Measurements from ENCODE around the gene LRCH3.

LRCH3 gene

DNA sequence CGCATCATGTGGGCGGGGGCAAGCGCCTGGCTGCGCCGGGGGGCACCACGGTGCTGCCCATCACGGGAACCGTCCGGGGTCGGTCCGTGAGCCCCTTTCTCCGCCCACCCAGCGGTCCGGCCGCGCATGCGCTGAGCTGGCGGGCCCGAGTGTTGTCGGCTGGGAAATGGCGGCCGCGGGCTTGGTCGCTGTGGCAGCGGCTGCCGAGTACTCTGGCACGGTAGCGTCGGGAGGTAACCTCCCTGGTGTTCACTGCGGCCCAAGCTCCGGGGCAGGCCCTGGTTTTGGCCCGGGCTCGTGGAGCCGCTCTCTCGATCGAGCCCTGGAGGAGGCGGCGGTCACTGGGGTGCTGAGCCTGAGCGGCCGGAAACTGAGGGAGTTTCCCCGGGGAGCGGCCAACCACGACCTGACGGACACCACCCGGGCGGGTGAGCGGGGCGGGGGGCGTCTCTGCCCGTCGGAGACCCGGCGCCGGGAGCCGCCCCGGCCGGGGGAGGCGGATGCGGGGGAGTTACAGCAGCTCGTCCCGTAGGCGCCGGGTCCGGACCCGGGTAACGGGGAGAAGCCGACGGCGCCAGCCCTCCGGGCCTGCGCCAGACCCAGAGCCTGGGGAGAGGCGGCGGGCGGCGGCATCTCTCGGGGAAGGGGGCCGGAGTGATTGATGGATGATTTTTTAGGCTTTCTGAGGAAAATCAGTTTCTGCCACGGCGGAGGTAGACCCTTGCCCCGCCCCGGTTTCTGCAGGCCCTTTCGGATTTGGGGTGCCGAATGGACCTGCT lies at the start of gene LRCH3:
Gene LRCH3, plus strand, starts transcription at position 142 of the 779 bp plus-strand sequence. Its CDS starts 25 bp downstream, at position 167.
- peak; percentile 41 for DNase-seq (ENCODE audit: extremely low read depth, low read depth)
- TF ChIP-seq, protein P1, sequence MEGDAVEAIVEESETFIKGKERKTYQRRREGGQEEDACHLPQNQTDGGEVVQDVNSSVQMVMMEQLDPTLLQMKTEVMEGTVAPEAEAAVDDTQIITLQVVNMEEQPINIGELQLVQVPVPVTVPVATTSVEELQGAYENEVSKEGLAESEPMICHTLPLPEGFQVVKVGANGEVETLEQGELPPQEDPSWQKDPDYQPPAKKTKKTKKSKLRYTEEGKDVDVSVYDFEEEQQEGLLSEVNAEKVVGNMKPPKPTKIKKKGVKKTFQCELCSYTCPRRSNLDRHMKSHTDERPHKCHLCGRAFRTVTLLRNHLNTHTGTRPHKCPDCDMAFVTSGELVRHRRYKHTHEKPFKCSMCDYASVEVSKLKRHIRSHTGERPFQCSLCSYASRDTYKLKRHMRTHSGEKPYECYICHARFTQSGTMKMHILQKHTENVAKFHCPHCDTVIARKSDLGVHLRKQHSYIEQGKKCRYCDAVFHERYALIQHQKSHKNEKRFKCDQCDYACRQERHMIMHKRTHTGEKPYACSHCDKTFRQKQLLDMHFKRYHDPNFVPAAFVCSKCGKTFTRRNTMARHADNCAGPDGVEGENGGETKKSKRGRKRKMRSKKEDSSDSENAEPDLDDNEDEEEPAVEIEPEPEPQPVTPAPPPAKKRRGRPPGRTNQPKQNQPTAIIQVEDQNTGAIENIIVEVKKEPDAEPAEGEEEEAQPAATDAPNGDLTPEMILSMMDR (IDR thresholded peaks at IDR 0.05; ENCODE audit: low read depth, low read length): no peak

DNA sequence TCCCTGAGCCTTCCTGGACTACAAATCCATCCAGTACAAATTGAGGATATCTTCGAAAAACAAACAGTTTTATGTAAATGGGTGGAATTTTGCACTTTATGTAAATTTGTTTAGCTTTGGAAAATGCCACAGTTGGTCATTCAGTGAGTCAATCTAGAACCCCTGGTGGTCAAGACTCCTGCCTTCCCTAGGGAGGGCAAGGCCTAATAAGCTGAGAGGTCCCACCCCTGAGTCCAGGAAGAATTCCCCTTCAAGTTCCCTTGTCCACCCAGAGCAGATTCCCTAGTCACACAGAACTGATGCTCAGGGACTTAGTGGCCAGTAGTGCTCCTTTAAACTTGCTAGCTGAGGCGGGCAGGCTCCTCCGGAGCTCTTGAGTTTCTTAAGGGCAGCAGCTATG lies 48.3 kb upstream of the LRCH3 start:
- DNase-seq (ENCODE audit: extremely low read depth, low read depth): no peak
- TF ChIP-seq, protein P1 (IDR thresholded peaks at IDR 0.05; ENCODE audit: low read depth, low read length): no peak

DNA sequence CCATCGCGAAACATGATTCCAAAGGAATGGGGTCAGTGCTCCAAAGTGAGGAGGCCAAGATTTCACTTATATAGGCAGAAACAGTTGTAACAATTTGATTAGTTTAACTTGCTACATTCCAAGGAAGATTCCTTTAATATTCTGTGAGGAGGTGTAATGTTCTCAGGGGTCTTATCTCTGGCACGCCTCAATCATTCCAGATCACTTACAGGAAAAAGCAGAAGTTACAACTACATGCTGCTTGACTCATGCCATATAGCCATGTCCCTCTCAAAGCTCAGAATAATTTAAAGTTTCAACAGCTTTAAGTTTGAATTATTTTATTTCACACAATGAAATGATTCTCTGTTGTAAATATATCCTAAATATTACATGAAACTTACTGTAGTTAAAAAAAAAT lies 44.8 kb upstream of the LRCH3 start:
- TF ChIP-seq, protein P1 (IDR thresholded peaks at IDR 0.05; ENCODE audit: low read depth, low read length): no peak
- no peak for DNase-seq (ENCODE audit: extremely low read depth, low read depth)

DNA sequence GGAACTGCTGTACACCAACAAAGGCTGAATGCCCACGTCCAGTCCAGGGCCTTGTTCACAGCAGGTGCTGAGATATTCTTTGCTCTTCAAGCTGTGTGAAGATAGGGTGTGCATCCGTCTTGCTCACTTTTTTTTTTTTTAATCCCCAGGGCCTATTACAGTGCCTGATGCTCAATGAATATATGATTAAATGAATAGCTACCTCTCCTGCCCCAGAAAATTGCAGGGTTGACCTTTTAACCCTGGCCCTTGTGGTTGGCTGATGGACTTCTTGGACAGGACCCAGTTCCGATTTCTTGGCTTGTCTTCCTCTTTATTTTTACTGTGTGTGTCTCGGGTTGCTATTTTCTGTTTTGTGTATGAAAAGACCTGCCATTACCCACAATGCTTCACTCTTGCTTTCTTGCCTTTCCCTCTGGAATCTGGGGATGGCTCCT lies 44.2 kb upstream of the LRCH3 start:
- TF ChIP-seq, protein P1 (IDR thresholded peaks at IDR 0.05; ENCODE audit: low read depth, low read length): no peak
- DNase-seq (ENCODE audit: extremely low read depth, low read depth): no peak

DNA sequence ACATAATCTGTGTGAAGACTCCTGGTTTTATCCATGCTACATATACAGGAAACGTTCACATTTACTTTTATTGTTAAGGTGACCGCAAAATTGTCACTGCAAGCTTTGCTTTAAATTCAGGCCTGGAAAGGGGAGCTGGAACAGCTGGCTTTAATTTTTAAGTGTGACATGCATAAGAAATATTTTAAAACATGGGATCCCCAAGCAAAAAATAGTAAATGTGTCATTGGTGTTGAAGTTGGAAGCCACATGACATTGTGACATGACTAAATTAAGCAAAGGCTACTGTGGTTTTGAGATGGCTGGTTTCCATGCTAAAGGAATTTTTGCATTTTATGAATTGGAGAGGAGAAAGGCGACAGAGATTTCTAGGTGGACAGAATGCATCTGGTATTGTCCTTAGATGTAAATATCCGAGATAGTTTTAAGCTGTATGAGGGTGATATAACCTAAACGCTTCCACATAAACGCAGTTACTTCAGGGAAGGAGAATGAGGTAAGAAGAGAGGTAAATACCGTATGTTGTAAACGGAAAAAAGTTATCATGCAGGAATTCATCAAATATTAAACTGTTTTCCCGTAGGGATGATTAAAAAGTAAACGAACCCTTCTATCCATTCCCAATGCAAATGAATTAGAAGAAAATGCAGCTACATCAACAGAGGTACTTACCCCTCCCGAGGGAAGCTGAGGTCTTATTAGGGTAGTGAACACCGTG lies 42.3 kb upstream of the LRCH3 start:
- TF ChIP-seq, protein P1 (IDR thresholded peaks at IDR 0.05; ENCODE audit: low read depth, low read length): no peak
- no peak for DNase-seq (ENCODE audit: extremely low read depth, low read depth)

DNA sequence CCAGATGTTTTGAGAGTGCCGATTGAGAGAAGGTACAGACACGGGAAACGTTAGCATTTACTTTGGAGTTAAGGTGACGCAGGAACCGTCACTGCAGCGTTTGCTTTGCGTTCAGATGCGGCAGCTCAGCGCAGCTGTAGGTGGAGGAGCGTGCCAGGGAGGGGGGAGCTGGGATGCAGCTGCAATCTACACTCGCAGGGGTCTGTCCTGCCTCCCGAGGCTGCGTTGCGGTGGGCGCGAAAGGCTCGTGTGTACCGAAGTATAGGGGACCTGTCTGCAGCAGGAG lies 41.8 kb upstream of the LRCH3 start:
- no peak for DNase-seq (ENCODE audit: extremely low read depth, low read depth)
- TF ChIP-seq, protein P1 (IDR thresholded peaks at IDR 0.05; ENCODE audit: low read depth, low read length): no peak

Measured in AG09319 (cell line).